T-cell (primary cell): ENCODE results near the gene OR51T1. TPM values are rescaled to one million over a fixed set of nuclear protein-coding genes. Genes with fewer than 3 reads are reported as not detected.
"Not testable (repeated sequence)": the region's sequence is repeated elsewhere in the genome, so short reads cannot be mapped to it uniquely, and the experiment has no call there.

Experiments used
- ATAC-seq, 4 experiments: fragments of 200-7000 bp in 3 of 4; fragments of 150-1000 bp in 1 of 4; cut with Tn5 transposase; replicated peaks in 1 of 4; 1 replicate in 3 of 4; 2 replicates in 1 of 4; pipeline ENCODE4 v1.10.0; 2021; ENCODE audit warnings: moderate library complexity in 3 of 4, mild to moderate bottlenecking in 2 of 4, moderate number of reproducible peaks in 1 of 4
- CTCF ChIA-PET, 2 donors: fragments of 300-600 bp; sonication (Branson Sonifier 250); formaldehyde crosslinking; loops; one replicate each; lab custom pipeline; 2022; ENCODE audit warnings: antibody characterized with exemption in 2 of 2; lab: Charles Lee
- POLR2A ChIA-PET, 2 donors: fragments of 300-600 bp; sonication (Branson Sonifier 250); formaldehyde crosslinking; loops; one replicate each; lab custom pipeline; 2022; ENCODE audit warnings: antibody characterized with exemption in 2 of 2; lab: Charles Lee
- DNase-seq, 35 experiments: peaks; one replicate each; pipeline versions ENCODE4 v3.0.0 to v3.0.0-alpha.2; 2013 to 2023
- H3K27ac ChIP-seq: one replicate; pipeline ENCODE4 v1.5.1; 2013; ENCODE audit warnings: low read length
- H3K27me3 ChIP-seq, 2 experiments: replicated peaks in 1 of 2; 1 replicate in 1 of 2; 2 replicates in 1 of 2; pipeline versions ENCODE4 v1.6.1 to v1.7.0; 2013; ENCODE audit warnings: low read length in 1 of 2, mixed read lengths in 1 of 2; ENCODE audit not compliant: control insufficient read depth in 2 of 2, insufficient read depth in 2 of 2; ENCODE audit errors: extremely low read depth in 1 of 2
- H3K36me3 ChIP-seq, 2 donors: 1 replicate in 1 of 2; 2 replicates in 1 of 2; pipeline versions ENCODE4 v1.6.1 to v1.7.0; 2013; ENCODE audit warnings: low read length in 1 of 2; ENCODE audit not compliant: control insufficient read depth in 2 of 2, insufficient read depth in 1 of 2; ENCODE audit errors: extremely low read depth in 1 of 2
- H3K4me1 ChIP-seq, 2 experiments: 1 replicate in 1 of 2; 2 replicates in 1 of 2; pipeline versions ENCODE4 v1.6.1 to v1.7.0; 2013; ENCODE audit warnings: low read length in 2 of 2, mixed read lengths in 1 of 2; ENCODE audit not compliant: insufficient read depth in 2 of 2, control insufficient read depth in 1 of 2; ENCODE audit errors: extremely low read depth in 1 of 2
- H3K4me3 ChIP-seq, 2 donors: 1 replicate in 1 of 2; 2 replicates in 1 of 2; pipeline versions ENCODE4 v1.5.1 to v1.7.0; 2013; ENCODE audit warnings: mild to moderate bottlenecking in 2 of 2, low read length in 1 of 2, moderate library complexity in 1 of 2; ENCODE audit not compliant: control insufficient read depth in 1 of 2; ENCODE audit errors: extremely low read depth in 1 of 2
- H3K9me3 ChIP-seq: 2 replicates; pipeline ENCODE4 v1.7.0; 2013
- H3K27ac Mint-ChIP-seq, 2 donors: one replicate each; pipeline ENCODE4 v1.8.0; 2020 to 2021; ENCODE audit warnings: mild to moderate bottlenecking in 2 of 2, mixed read lengths in 2 of 2
- H3K27me3 Mint-ChIP-seq, 2 donors: one replicate each; pipeline ENCODE4 v1.8.0; 2021 to 2022; ENCODE audit warnings: mixed read lengths in 2 of 2
- H3K36me3 Mint-ChIP-seq: one replicate; pipeline ENCODE4 v1.8.0; 2021; ENCODE audit warnings: mixed read lengths
- H3K4me1 Mint-ChIP-seq, 3 donors: one replicate each; pipeline ENCODE4 v1.8.0; 2020 to 2022; ENCODE audit warnings: mixed read lengths in 3 of 3, mild to moderate bottlenecking in 1 of 3
- H3K4me3 Mint-ChIP-seq, 3 donors: one replicate each; pipeline ENCODE4 v1.8.0; 2020 to 2022; ENCODE audit warnings: mild to moderate bottlenecking in 3 of 3, mixed read lengths in 3 of 3, moderate library complexity in 3 of 3
- H3K9me3 Mint-ChIP-seq, 3 donors: one replicate each; pipeline ENCODE4 v1.8.0; 2020 to 2022; ENCODE audit warnings: mixed read lengths in 3 of 3
- WGBS: methylation state at CpG from one replicate; pipeline ENCODE4 v1.1.5; 2013; ENCODE audit warnings: missing lambda C conversion rate; ENCODE audit not compliant: insufficient coverage; 5-methylcytosine and 5-hydroxymethylcytosine counted together
- total RNA-seq, 35 experiments: library from RNA in 6 of 35; stranded (reverse) in 6 of 35; fragments of 120-200 nt in 1 of 35; gene quantifications; one replicate each; pipeline versions ENCODE4 v1.2.1 to v1.2.4 and lab custom pipeline; 2013 to 2026

Gene OR51T1, protein sequence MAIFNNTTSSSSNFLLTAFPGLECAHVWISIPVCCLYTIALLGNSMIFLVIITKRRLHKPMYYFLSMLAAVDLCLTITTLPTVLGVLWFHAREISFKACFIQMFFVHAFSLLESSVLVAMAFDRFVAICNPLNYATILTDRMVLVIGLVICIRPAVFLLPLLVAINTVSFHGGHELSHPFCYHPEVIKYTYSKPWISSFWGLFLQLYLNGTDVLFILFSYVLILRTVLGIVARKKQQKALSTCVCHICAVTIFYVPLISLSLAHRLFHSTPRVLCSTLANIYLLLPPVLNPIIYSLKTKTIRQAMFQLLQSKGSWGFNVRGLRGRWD
- total RNA-seq (not detected), total RNA-seq (lab: John Stamatoyannopoulos, UW) (0 to 0.07 (median 0) reads per million in 29 experiments)
- total RNA-seq (2013), result not detected

DNA sequence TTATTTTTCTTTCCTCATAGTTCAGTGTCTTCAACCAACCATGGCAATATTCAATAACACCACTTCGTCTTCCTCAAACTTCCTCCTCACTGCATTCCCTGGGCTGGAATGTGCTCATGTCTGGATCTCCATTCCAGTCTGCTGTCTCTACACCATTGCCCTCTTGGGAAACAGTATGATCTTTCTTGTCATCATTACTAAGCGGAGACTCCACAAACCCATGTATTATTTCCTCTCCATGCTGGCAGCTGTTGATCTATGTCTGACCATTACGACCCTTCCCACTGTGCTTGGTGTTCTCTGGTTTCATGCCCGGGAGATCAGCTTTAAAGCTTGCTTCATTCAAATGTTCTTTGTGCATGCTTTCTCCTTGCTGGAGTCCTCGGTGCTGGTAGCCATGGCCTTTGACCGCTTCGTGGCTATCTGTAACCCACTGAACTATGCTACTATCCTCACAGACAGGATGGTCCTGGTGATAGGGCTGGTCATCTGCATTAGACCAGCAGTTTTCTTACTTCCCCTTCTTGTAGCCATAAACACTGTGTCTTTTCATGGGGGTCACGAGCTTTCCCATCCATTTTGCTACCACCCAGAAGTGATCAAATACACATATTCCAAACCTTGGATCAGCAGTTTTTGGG is at the start of gene OR51T1:
Gene OR51T1 (plus strand): TSS at position 41 of the 641 bp plus-strand sequence. CDS start 0 bp downstream, at position 41.
- Histone ChIP-seq H3K27me3 (no peaks in the 10 kb centered on the region), H3K4me3 (no peak within 1 kb of the TSS), H3K4me1 (no peaks in the 10 kb centered on the region), H3K9me3 (no peaks in the 10 kb centered on the region), H3K36me3 (no peaks in the 10 kb centered on the region), H3K27ac (no peak within 1 kb of the TSS)
- CTCF ChIA-PET, result no interaction called here
- Mint-ChIP-seq H3K27me3 (peaks cover 0 to 16% of the 10 kb centered on the region in 2 donors), H3K4me3 (no peak within 1 kb of the TSS), H3K27ac (no peak within 1 kb of the TSS), H3K9me3 (peaks cover 0 to 4% (median 0%) of the 10 kb centered on the region in 3 donors), H3K4me1 (no peaks in the 10 kb centered on the region), H3K36me3 (no peaks in the 10 kb centered on the region)
- POLR2A ChIA-PET, result no interaction called here
- WGBS, result 88% methylated on average over 8 of the region's 8 CpGs
- DNase-seq (no peak), ATAC-seq (no peak)

DNA sequence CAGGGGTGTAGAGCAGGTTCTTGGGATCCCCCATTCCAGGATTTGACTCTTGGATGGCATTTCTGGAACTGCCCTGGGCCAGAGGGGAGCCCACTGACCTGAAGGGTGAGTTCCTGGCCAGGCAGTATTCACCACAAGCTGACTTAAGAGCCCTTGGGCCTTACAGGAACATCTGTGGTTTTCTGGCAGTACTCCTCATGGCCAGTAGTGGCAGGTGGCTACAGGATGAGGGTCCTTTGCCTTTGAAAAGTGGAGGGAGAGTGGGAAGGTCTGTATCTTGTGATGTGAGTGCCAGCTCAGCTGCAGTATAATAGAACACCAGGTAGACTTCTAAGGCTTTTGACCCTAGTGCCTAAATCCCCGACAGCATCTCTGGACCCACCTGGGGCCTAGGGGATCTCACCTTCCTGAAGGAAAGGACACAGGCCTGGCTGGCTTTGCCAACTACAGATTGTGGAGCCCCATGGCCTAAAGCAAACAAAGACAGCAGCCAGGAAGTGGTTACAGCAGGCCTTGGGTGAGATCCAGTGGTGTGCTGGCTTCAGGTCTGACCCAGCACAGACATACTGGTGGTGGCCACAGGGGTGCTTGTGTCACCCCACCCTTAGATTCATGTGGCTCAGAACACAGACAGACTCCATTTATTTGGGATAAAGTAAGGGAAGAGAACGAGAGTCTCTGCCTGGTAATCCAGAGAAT is 41.7 kb upstream of the OR51T1 start:
- Histone ChIP-seq H3K36me3 (no peaks in the 10 kb centered on the region), H3K27ac (no peak overlapping the region)
- POLR2A ChIA-PET, result no interaction called here

DNA sequence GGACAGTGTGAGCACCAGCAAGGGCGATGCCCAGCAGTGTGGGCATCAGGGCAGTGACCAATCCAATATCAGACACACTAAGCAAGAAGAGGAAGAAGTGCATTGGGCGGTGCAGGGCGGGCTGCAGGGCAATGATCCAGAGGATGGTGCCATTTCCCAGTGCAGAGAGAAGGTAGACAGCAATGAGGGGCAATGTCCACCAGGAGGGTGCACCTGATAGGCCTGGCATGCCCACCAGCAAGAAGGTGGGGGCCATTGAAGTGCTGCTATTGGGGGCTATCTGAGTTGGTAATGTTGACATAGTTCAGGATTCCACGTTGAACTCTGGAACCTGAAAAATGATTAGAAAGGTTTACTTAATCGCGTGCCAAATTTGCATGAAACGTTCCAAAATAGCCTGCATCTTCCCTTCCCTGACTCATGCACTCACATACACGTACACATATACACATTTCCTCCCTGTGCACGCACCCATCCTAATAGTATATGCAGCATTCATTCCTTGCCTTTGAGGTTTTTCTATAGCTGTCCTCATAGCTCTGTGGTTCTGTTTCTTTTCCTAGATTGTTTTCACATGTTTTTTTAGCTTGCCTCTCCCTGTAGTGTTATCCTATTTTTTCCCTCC is 32.7 kb upstream of the OR51T1 start, which contains the start of gene OR51S1:
Gene OR51S1 (minus strand): TSS at position 301 of the 625 bp plus-strand sequence. CDS start 0 bp downstream, at position 301.
- Histone ChIP-seq H3K27ac (no peak within 1 kb of the TSS), H3K36me3 (no peaks in the 10 kb centered on the region), H3K4me3 (no peak within 1 kb of the TSS), H3K27me3 (peaks cover 0 to 6% of the 10 kb centered on the region in 2 experiments), H3K9me3 (no peaks in the 10 kb centered on the region), H3K4me1 (no peaks in the 10 kb centered on the region)
- Mint-ChIP-seq H3K36me3 (no peaks in the 10 kb centered on the region), H3K27ac (no peak within 1 kb of the TSS), H3K9me3 (no peaks in the 10 kb centered on the region), H3K4me3 (no peak within 1 kb of the TSS), H3K4me1 (no peaks in the 10 kb centered on the region), H3K27me3 (peaks cover 10 to 13% of the 10 kb centered on the region in 2 donors)
- no peak for DNase-seq
- CTCF ChIA-PET, result no interaction called here
- WGBS, result 75% methylated on average over 7 of the region's 9 CpGs
- POLR2A ChIA-PET, result no interaction called here
- ATAC-seq, result no peak

More for the DNA sequence above, 41.7 kb upstream of the OR51T1 start:
- Mint-ChIP-seq H3K4me3 (no peak overlapping the region), H3K27ac (no peak overlapping the region), H3K9me3 (peaks cover 0 to 7% (median 0%) of the 10 kb centered on the region in 3 donors), H3K4me1 (no peaks in the 10 kb centered on the region), H3K27me3 (peaks cover 5 to 8% of the 10 kb centered on the region in 2 donors), H3K36me3 (no peaks in the 10 kb centered on the region)
- Histone ChIP-seq H3K4me1 (no peaks in the 10 kb centered on the region), H3K4me3 (no peak overlapping the region), H3K9me3 (no peaks in the 10 kb centered on the region), H3K27me3 (peaks cover 0 to 4% of the 10 kb centered on the region in 2 experiments)
- ATAC-seq (no peak), DNase-seq (no peak)
- WGBS, result 93% methylated on average over 1 of the region's 2 CpGs
- CTCF ChIA-PET, result no interaction called here

DNA sequence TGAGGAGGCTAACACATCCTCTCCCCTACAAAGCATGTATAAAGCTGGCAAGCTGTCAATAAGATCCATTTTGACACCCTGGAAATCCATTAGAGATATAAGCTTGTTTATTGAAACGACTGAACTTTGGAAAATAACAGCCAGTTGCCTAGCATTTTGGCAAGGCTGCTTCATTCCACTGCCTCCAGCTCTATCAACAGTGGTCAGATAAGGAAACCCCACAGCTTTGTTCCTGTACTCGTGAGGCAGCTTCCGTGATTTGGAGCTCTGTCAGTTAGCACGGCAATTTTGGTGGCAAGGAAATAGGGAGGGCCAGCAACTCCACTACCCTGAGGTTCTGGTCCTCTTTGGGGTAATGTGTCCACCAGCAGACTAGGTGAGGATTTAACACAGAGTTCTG is 30.7 kb upstream of the OR51T1 start:
- 40% methylated on average over 2 of the region's 4 CpGs for whole genome bisulfite sequencing

DNA sequence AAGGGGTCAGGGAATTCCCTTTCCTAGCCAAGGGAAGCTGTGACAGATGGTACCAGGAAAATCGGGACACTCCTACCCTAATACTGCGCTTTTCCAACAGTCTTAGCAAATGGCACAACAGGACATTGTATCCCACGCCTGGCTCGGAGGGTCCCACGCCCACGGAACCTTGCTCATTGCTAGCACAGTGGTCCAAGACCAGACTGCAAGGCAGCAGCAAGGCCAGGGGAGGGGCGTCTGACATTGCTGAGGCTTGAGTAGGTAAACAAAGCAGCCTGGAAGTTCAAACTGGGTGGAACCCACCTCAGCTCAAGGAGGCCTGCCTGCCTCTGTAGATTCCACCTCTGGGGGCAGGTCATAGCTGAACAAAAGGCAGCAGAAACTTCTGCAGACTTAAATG is 27.4 kb upstream of the OR51T1 start:
- not testable (repeated sequence) for H3K36me3 Mint-ChIP-seq

More for the DNA sequence above, 30.7 kb upstream of the OR51T1 start:
- Mint-ChIP-seq H3K4me1 (no peaks in the 10 kb centered on the region), H3K4me3 (no peak overlapping the region), H3K9me3 (no peaks in the 10 kb centered on the region), H3K27ac (no peak overlapping the region), H3K27me3 (peaks cover 10 to 13% of the 10 kb centered on the region in 2 donors), H3K36me3 (no peaks in the 10 kb centered on the region)
- DNase-seq, result no peak
- ChIA-PET CTCF (no interaction called here), POLR2A (no interaction called here)
- no peaks in the 10 kb centered on the region for H3K4me1 ChIP-seq
- H3K27ac ChIP-seq, result no peak overlapping the region
- peaks cover 0 to 11% of the 10 kb centered on the region in 2 experiments for H3K27me3 ChIP-seq
- no peaks in the 10 kb centered on the region for H3K36me3 ChIP-seq
- H3K9me3 ChIP-seq, result no peaks in the 10 kb centered on the region
- ATAC-seq, result no peak
- no peak overlapping the region for H3K4me3 ChIP-seq

More for the DNA sequence above, 27.4 kb upstream of the OR51T1 start:
- H3K4me3 Mint-ChIP-seq, ATAC-seq, H3K4me1 Mint-ChIP-seq, DNase-seq, H3K4me3 ChIP-seq, CTCF ChIA-PET, H3K4me1 ChIP-seq, H3K27ac Mint-ChIP-seq, H3K36me3 ChIP-seq, H3K27me3 ChIP-seq, H3K9me3 Mint-ChIP-seq, H3K9me3 ChIP-seq, H3K27ac ChIP-seq, H3K27me3 Mint-ChIP-seq, POLR2A ChIA-PET: not testable (repeated sequence)
- WGBS, result 72% methylated on average over 7 of the region's 7 CpGs
